Measurements from ENCODE around the gene SMYD2. TPM values are rescaled to one million over a fixed set of nuclear protein-coding genes. Genes with fewer than 3 reads are reported as not detected.

The SMYD2 gene
- total RNA-seq, 1 experiment from 2014 or later: 27.2 TPM

DNA sequence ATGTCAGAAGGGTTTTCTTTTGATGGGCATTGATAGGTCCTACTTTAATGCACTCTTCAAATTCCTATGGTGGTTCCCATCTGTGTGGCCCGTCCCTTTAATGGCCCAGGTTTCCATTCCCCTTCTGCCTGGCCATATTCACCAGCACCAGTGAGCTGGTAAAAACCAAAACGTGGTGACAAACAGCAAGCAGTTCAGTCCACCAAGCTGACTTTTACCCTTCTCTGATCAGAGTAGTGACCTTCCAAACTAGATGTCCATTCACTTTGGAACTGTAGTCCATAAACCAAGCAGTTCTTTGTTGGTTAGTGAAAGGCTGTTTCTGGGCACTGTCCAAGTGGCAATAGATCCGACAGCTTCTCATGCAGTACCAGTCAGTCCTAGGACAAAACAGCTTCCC, 60.5 kb downstream of the SMYD2 start:
- no peak overlapping the region for H3K4me3 ChIP-seq (replicated peaks in 1 of 2; ENCODE audit: low read depth in 1 of 2, low read length in 2 of 2)
- no peaks in the 10 kb centered on the region for H4K20me1 ChIP-seq (ENCODE audit: insufficient read depth)
- no peak for ATAC-seq
- POLR2A ChIA-PET: no interaction called here
- CTCF ChIA-PET: interaction anchor here (2.6 kb wide), 1 partner anchor 10 kb away, joined by 10 read pairs; no protein-coding TSS in a partner anchor
- RAD21 ChIA-PET (ENCODE audit: low non-redundant PET in 1 of 2, low total read pairs in 2 of 2, uncharacterized antibody in 2 of 2, unreplicated experiment in 2 of 2): no interaction called here
- DNase-seq (ENCODE audit: low read depth, low spot score): no peak
- no peak overlapping the region for H2AFZ ChIP-seq (ENCODE audit: low read depth, low read length, poor library complexity, severe bottlenecking)
- H3K27me3 ChIP-seq (ENCODE audit: insufficient read depth, low read length): no peaks in the 10 kb centered on the region
- H3K79me2 ChIP-seq (ENCODE audit: insufficient read depth, low read length): no peaks in the 10 kb centered on the region
- H3K4me2 ChIP-seq (ENCODE audit: low read length): no peak overlapping the region
- intact Hi-C loops (cut with micrococcal nuclease): no loop called here
- no peaks in the 10 kb centered on the region for H3K9me3 ChIP-seq (ENCODE audit: control insufficient read depth in 1 of 2, insufficient read depth in 1 of 2, low read depth in 1 of 2, low read length in 2 of 2)
- TF ChIP-seq, protein P1, sequence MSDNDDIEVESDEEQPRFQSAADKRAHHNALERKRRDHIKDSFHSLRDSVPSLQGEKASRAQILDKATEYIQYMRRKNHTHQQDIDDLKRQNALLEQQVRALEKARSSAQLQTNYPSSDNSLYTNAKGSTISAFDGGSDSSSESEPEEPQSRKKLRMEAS (IDR thresholded peaks at IDR 0.05): no peak
- TF ChIP-seq CEBPB (IDR thresholded peaks at IDR 0.05; ENCODE audit: low read depth) (no peak), JUND (IDR thresholded peaks at IDR 0.05) (no peak), EGR1 (IDR thresholded peaks at IDR 0.05; ENCODE audit: low read depth) (no peak), POLR2AphosphoS5 (IDR thresholded peaks at IDR 0.05; ENCODE audit: low read depth, low read length) (no peak)
- no peaks in the 10 kb centered on the region for H3K4me1 ChIP-seq (ENCODE audit: control insufficient read depth in 1 of 2, insufficient read depth in 2 of 2, low read length in 2 of 2)
- H3K36me3 ChIP-seq (ENCODE audit: control insufficient read depth in 1 of 2, insufficient read depth in 2 of 2, low read length in 2 of 2): peaks cover 0 to 3% of the 10 kb centered on the region in 2 experiments; a peak in 1 of 4 replicates
- no peaks in the 10 kb centered on the region for H3K9me2 ChIP-seq (ENCODE audit: insufficient read depth)
- H3K27ac ChIP-seq (ENCODE audit: low read depth, low read length): no peak overlapping the region
- H3K9ac ChIP-seq (ENCODE audit: low read length): no peak overlapping the region
- BruUV-seq (replicated peaks): no TSS peak

DNA sequence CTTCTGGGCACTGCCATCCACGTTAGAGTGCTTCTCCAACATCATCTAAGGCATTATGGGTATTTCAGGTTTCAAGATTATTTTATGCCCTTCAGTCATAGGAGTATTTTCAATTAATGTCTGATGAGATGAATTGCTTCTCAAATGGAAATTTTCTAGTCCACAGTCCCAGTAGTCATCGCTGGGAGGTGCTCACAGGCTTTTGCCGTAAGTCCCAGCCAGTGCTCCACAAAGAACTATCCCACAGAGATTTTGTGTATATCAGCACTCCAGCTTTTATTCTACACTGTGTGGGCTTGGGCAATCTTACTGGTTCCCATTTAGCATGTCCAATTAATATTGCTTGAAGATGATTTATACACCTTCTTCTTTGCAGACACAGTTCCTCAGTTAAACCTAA, 61.0 kb downstream of the SMYD2 start:
- no peak overlapping the region for H2AFZ ChIP-seq (ENCODE audit: low read depth, low read length, poor library complexity, severe bottlenecking)
- peaks cover 0 to 3% of the 10 kb centered on the region in 2 experiments; a peak in 1 of 4 replicates for H3K36me3 ChIP-seq (ENCODE audit: control insufficient read depth in 1 of 2, insufficient read depth in 2 of 2, low read length in 2 of 2)
- H3K79me2 ChIP-seq (ENCODE audit: insufficient read depth, low read length): no peaks in the 10 kb centered on the region
- no peaks in the 10 kb centered on the region for H3K27me3 ChIP-seq (ENCODE audit: insufficient read depth, low read length)
- no peak for TF ChIP-seq JUND (IDR thresholded peaks at IDR 0.05)
- TF ChIP-seq EZH2phosphoT487 (IDR thresholded peaks at IDR 0.05; ENCODE audit: borderline replicate concordance): no peak
- TF ChIP-seq POLR2AphosphoS5 (IDR thresholded peaks at IDR 0.05; ENCODE audit: low read depth, low read length): no peak
- TF ChIP-seq ZFX (IDR thresholded peaks at IDR 0.05): no peak
- no peak for TF ChIP-seq SRF (IDR thresholded peaks at IDR 0.05; ENCODE audit: low read depth)
- no TSS peak for BruUV-seq (replicated peaks)
- H4K20me1 ChIP-seq (ENCODE audit: insufficient read depth): no peaks in the 10 kb centered on the region
- H3K27ac ChIP-seq (ENCODE audit: low read depth, low read length): no peak overlapping the region
- H3K9me3 ChIP-seq (ENCODE audit: control insufficient read depth in 1 of 2, insufficient read depth in 1 of 2, low read depth in 1 of 2, low read length in 2 of 2): no peaks in the 10 kb centered on the region
- no peak overlapping the region for H3K4me3 ChIP-seq (replicated peaks in 1 of 2; ENCODE audit: low read depth in 1 of 2, low read length in 2 of 2)
- ChIA-PET CTCF (interaction anchor here (2.6 kb wide), 1 partner anchor 11 kb away, joined by 10 read pairs; no protein-coding TSS in a partner anchor), RAD21 (ENCODE audit: low non-redundant PET in 1 of 2, low total read pairs in 2 of 2, uncharacterized antibody in 2 of 2, unreplicated experiment in 2 of 2) (no interaction called here), POLR2A (no interaction called here)
- intact Hi-C loops (cut with micrococcal nuclease): no loop called here
- DNase-seq (ENCODE audit: low read depth, low spot score) (no peak), ATAC-seq (no peak)
- no peaks in the 10 kb centered on the region for H3K4me1 ChIP-seq (ENCODE audit: control insufficient read depth in 1 of 2, insufficient read depth in 2 of 2, low read length in 2 of 2)
- H3K4me2 ChIP-seq (ENCODE audit: low read length): no peak overlapping the region
- no peaks in the 10 kb centered on the region for H3K9me2 ChIP-seq (ENCODE audit: insufficient read depth)
- no peak overlapping the region for H3K9ac ChIP-seq (ENCODE audit: low read length)
